ENCODE measurements around the gene CTNNA3. TPM values are rescaled to one million over a fixed set of nuclear protein-coding genes. Genes with fewer than 3 reads are reported as not detected.

The CTNNA3 gene
- total and polyA plus RNA-seq, 7 donors = under 0.01 to 4.6 (median 2.4) TPM; not detected in 1

DNA sequence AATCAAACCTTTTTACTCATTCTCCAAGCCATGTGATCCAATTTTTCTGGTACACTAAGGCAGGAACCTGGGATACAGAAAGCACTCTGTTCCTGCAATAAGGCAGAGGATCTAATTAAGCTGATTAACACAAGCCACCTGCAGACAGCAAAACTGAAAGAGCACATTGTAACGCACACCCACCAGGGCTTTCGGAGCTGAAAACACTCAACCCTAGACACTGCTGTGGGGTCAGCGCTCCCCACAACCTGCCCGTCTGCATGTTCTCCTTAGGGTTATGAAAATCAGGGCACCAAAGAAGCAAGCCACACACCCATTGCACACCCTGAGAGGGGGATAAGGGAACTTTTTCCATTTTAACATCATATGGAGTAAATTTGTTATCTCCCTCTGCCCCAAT lies 1792.4 kb downstream of the CTNNA3 start:
- Histone ChIP-seq H3K36me3 (no peaks in the 10 kb centered on the region), H3K4me1 (no peaks in the 10 kb centered on the region), H3K4me3 (no peak overlapping the region), H3K27me3 (no peaks in the 10 kb centered on the region), H3K27ac (no peak overlapping the region), H3K9me3 (no peaks in the 10 kb centered on the region)
- TF ChIP-seq, protein P1, sequence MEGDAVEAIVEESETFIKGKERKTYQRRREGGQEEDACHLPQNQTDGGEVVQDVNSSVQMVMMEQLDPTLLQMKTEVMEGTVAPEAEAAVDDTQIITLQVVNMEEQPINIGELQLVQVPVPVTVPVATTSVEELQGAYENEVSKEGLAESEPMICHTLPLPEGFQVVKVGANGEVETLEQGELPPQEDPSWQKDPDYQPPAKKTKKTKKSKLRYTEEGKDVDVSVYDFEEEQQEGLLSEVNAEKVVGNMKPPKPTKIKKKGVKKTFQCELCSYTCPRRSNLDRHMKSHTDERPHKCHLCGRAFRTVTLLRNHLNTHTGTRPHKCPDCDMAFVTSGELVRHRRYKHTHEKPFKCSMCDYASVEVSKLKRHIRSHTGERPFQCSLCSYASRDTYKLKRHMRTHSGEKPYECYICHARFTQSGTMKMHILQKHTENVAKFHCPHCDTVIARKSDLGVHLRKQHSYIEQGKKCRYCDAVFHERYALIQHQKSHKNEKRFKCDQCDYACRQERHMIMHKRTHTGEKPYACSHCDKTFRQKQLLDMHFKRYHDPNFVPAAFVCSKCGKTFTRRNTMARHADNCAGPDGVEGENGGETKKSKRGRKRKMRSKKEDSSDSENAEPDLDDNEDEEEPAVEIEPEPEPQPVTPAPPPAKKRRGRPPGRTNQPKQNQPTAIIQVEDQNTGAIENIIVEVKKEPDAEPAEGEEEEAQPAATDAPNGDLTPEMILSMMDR (IDR thresholded peaks at IDR 0.05) = no peak
- TF ChIP-seq POLR2A (IDR thresholded peaks at IDR 0.05) = no peak
- no peak for TF ChIP-seq POLR2AphosphoS5 (IDR thresholded peaks at IDR 0.05)
- no peak for TF ChIP-seq EP300 (IDR thresholded peaks at IDR 0.05)
- DNase-seq = no peak
- intact Hi-C loops (cut with DNase I) = no loop called here
- WGBS, 2 donors = 96 to 97% methylated on average over 4 of the region's 4 CpGs

DNA sequence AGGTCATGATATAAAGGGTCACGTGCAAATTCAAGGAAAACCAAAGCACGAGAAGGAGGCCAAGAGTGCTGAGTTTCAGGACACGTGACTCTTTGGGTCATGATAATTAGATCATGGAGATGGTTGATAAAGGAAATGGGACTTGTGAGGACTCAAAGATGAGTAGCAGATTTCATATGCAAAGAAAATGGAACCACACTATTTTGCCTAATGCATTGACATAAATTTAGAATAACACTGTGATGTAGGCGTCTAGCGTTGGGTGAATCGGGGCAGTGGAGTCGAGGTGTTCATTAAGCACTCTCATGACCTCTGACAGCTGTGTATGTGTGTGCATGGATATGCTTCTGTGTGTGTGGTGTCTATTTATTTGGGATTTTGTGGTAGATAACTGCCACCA lies 1795.7 kb downstream of the CTNNA3 start:
- no peak for DNase-seq
- Histone ChIP-seq H3K27ac (no peak overlapping the region), H3K27me3 (no peaks in the 10 kb centered on the region), H3K4me3 (no peak overlapping the region), H3K4me1 (no peaks in the 10 kb centered on the region), H3K36me3 (no peaks in the 10 kb centered on the region), H3K9me3 (no peaks in the 10 kb centered on the region)
- TF ChIP-seq POLR2AphosphoS5 (IDR thresholded peaks at IDR 0.05) = no peak
- TF ChIP-seq EP300 (IDR thresholded peaks at IDR 0.05) = no peak
- TF ChIP-seq, protein P1 (IDR thresholded peaks at IDR 0.05) = no peak
- TF ChIP-seq POLR2A (IDR thresholded peaks at IDR 0.05) = no peak
- 90 to 91% methylated on average over 7 of the region's 7 CpGs for WGBS, 2 donors
- intact Hi-C loops (cut with DNase I) = no loop called here

DNA sequence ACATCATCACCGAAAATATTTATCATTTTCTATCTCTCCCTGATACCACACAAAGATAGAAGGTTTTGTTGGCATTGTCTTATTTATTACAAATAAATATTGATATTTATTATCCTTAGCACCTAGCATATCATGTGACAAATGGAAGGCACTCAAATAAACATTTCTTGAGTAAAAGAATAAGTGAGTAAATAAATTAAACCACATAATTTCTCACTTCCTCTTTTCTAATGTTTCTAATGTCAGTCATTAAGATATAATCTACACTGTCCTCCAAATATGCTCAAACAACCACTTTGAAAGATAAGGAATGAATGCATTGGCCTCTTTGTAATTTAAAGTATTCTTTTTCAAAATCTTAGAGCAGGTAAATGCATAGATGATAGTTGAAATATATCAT lies 1797.9 kb downstream of the CTNNA3 start:
- TF ChIP-seq EP300 (IDR thresholded peaks at IDR 0.05) = no peak
- WGBS, 2 donors = 87 to 92% methylated on average over 1 of the region's 1 CpG
- DNase-seq = no peak
- intact Hi-C loops (cut with DNase I) = no loop called here
- Histone ChIP-seq H3K27ac (no peak overlapping the region), H3K36me3 (no peaks in the 10 kb centered on the region), H3K4me3 (no peak overlapping the region), H3K9me3 (no peaks in the 10 kb centered on the region), H3K4me1 (no peaks in the 10 kb centered on the region), H3K27me3 (no peaks in the 10 kb centered on the region)

DNA sequence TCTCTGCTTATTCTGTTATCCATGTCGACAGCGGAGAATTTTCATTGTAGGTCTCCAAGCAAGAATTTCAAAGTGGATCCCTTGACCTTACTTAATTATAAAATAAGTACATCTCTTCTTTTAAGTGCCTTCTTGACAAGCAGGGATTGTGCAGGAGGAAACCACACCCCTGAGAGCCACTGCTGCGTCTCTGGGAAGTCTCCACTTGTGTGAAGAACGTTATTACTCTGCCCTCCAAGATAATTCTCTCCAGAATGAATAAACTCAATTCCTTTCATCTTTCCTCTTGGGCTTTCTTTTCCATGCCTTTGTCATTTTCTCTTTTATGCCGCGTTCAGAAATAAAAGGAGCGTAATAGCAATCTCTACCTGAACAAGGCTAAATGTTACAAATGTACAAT lies 1801.0 kb downstream of the CTNNA3 start:
- H3K4me1 ChIP-seq = no peaks in the 10 kb centered on the region
- H3K27ac ChIP-seq = no peak overlapping the region
- intact Hi-C loops (cut with DNase I) = no loop called here
- H3K4me3 ChIP-seq = no peak overlapping the region
- TF ChIP-seq EP300 (IDR thresholded peaks at IDR 0.05) (no peak), POLR2AphosphoS5 (IDR thresholded peaks at IDR 0.05) (no peak), POLR2A (IDR thresholded peaks at IDR 0.05) (no peak)
- TF ChIP-seq, protein P1 (IDR thresholded peaks at IDR 0.05) = no peak
- no peaks in the 10 kb centered on the region for H3K36me3 ChIP-seq
- H3K27me3 ChIP-seq = no peaks in the 10 kb centered on the region
- DNase-seq = no peak
- WGBS, 2 donors = 84 to 90% methylated on average over 7 of the region's 7 CpGs
- no peaks in the 10 kb centered on the region for H3K9me3 ChIP-seq

DNA sequence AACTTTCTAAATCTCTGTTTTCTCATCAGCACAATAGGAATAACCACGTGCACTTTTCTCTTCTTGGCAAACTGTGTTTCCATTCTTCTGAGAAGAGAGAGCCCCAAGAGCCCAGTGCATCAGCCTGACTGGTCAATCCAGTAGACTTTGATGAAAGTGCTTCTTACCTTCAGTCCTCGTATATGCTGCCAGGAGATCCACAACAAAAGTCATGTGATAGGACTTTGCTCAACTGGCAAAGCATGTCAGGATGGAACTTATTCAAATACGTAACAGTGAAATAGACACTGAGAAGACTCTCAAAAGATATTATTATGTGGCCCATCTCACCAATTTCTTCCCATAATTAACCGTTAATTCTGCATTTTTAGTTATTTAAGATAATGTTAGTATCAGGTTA lies 1801.6 kb downstream of the CTNNA3 start:
- TF ChIP-seq, protein P1 (IDR thresholded peaks at IDR 0.05) = no peak
- no peak for TF ChIP-seq EP300 (IDR thresholded peaks at IDR 0.05)
- no peak for TF ChIP-seq POLR2AphosphoS5 (IDR thresholded peaks at IDR 0.05)
- no peak for TF ChIP-seq POLR2A (IDR thresholded peaks at IDR 0.05)
- WGBS, 2 donors = 86 to 88% methylated on average over 4 of the region's 4 CpGs
- Histone ChIP-seq H3K4me3 (no peak overlapping the region), H3K9me3 (no peaks in the 10 kb centered on the region), H3K36me3 (no peaks in the 10 kb centered on the region), H3K27ac (no peak overlapping the region), H3K27me3 (no peaks in the 10 kb centered on the region), H3K4me1 (no peaks in the 10 kb centered on the region)
- intact Hi-C loops (cut with DNase I) = no loop called here
- DNase-seq = no peak
